ENCODE measurements around the gene BTBD9.

DNA sequence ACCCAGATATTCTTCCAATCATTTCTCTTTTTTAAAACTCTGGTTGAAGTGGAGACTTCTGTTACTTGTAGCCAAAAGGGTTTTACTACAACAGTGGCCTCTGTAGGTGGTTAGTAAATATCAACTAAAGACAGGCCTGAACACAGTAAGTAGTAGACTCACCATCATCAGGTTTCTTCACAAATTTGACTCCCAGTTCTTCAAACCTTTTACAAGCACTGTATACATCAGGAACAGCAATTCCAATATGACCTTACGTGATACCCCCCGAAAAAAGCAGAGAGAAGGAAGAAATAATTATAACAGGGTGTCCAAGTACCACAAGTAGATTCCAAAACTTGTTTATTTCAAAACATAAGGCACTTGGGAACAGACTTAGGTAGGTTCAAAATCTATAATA, 42.1 kb upstream of the BTBD9 start:
- TF ChIP-seq, protein P1, sequence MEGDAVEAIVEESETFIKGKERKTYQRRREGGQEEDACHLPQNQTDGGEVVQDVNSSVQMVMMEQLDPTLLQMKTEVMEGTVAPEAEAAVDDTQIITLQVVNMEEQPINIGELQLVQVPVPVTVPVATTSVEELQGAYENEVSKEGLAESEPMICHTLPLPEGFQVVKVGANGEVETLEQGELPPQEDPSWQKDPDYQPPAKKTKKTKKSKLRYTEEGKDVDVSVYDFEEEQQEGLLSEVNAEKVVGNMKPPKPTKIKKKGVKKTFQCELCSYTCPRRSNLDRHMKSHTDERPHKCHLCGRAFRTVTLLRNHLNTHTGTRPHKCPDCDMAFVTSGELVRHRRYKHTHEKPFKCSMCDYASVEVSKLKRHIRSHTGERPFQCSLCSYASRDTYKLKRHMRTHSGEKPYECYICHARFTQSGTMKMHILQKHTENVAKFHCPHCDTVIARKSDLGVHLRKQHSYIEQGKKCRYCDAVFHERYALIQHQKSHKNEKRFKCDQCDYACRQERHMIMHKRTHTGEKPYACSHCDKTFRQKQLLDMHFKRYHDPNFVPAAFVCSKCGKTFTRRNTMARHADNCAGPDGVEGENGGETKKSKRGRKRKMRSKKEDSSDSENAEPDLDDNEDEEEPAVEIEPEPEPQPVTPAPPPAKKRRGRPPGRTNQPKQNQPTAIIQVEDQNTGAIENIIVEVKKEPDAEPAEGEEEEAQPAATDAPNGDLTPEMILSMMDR (IDR thresholded peaks at IDR 0.05) = no peak
- TF ChIP-seq POLR2A (IDR thresholded peaks at IDR 0.05) = no peak
